Keratinocyte (primary cell): ENCODE measurements around the gene NDUFA7.

Source experiments
- CTCF ChIP-seq, 3 experiments: IDR thresholded peaks in 1 of 3; conservative IDR thresholded peaks in 1 of 3; optimal IDR thresholded peaks in 1 of 3; 2 replicates in 2 of 3; 3 replicates in 1 of 3; pipeline versions ENCODE3 to v1.5.1; 2011; ENCODE audit warnings: low read length in 3 of 3, mild to moderate bottlenecking in 3 of 3, moderate library complexity in 2 of 3, control low read depth in 1 of 3, inconsistent platforms in 1 of 3; ENCODE audit not compliant: insufficient read depth in 2 of 3; ENCODE audit errors: extremely low read depth in 1 of 3
- EZH2 ChIP-seq: IDR thresholded peaks from one replicate; pipeline ENCODE4 v1.6.1; 2012; ENCODE audit warnings: inconsistent platforms, mild to moderate bottlenecking, low read length, moderate library complexity

GRCh38 chr19:8352134-8352827 is 31.1 kb upstream of the NDUFA7 start:
- TF ChIP-seq EZH2 (no peak), CTCF (optimal IDR thresholded peaks at IDR 0.05 in 1 of 3, IDR thresholded peaks at IDR 0.05 in 1 of 3, conservative IDR thresholded peaks at IDR 0.05 in 1 of 3; ENCODE audit: extremely low read depth in 1 of 3, insufficient read depth in 2 of 3, low read length in 3 of 3) (no peak)
